GM12875 (cell line): ENCODE measurements around the gene SBNO1.

ENCODE experiments used
- H3K4me3 ChIP-seq: one replicate; pipeline ENCODE4 v1.5.1; 2011; ENCODE audit warnings: low read depth, low read length, control low read depth
- TF ChIP-seq, protein P1 (sequence below): IDR thresholded peaks from 2 replicates; pipeline ENCODE4 v1.5.1; 2011; ENCODE audit warnings: low read depth, mild to moderate bottlenecking, control low read depth, inconsistent platforms, low read length, moderate library complexity, borderline replicate concordance; ENCODE audit not compliant: insufficient read depth

The SBNO1 gene

DNA sequence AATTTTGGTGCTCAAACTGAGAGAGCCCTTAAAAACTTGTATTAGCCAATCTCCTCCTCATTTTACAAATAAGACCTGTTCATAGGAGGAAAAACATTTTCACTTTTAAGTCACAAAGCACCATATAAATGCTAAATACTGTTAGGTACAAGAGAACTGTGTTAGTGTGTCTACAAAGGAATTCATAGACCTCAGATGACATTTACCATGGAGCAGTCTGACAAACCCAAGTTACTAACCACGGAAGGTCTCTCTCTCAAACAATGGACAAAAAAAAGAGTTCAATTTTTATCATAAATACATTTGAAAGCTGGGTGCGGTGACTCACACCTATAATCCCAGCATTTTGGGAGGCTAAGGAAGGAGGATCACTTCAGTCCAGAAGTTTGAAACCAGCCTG, 10.0 kb downstream of the SBNO1 start:
- TF ChIP-seq, protein P1, sequence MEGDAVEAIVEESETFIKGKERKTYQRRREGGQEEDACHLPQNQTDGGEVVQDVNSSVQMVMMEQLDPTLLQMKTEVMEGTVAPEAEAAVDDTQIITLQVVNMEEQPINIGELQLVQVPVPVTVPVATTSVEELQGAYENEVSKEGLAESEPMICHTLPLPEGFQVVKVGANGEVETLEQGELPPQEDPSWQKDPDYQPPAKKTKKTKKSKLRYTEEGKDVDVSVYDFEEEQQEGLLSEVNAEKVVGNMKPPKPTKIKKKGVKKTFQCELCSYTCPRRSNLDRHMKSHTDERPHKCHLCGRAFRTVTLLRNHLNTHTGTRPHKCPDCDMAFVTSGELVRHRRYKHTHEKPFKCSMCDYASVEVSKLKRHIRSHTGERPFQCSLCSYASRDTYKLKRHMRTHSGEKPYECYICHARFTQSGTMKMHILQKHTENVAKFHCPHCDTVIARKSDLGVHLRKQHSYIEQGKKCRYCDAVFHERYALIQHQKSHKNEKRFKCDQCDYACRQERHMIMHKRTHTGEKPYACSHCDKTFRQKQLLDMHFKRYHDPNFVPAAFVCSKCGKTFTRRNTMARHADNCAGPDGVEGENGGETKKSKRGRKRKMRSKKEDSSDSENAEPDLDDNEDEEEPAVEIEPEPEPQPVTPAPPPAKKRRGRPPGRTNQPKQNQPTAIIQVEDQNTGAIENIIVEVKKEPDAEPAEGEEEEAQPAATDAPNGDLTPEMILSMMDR: no peak
- H3K4me3 ChIP-seq: no peak overlapping the region

DNA sequence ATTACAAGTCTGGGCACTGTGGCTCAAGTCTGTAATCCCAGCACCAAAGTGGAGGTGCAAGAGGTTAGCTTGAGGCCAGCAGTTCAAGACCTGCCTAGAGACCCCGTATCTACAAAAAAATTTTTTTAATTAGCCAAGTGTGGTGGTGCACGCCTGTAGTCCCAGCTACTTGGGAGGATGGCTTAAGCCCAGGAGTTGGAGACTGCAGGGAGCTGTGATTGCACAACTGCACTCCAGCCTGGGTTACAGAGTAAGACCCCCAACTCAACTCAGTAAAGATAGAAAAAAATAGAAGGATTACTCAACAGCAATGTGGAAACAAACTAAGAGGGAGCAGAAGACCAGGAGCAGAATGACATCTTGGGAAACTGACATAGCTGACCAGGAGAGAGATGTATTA, 13.3 kb downstream of the SBNO1 start:
- TF ChIP-seq, protein P1: no peak

DNA sequence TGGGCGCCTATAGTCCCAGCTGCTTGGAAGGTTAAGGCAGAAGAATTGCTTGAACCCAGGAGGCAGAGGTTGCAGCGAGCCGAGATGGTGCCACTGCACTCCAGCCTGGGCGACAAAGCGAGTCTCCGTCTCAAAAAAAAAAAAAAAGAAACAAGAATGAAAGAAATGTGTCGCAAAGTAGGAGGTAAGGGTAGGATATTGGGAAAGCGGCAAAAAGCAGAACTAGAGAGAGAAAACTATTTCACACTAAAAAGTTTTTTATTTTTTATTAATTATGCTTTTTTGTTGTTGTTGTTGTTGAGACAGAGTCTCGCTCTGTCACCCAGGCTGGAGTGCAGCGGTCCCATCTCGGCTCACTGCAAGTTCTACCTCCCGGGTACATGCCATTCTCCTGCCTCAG, 17.7 kb downstream of the SBNO1 start:
- TF ChIP-seq, protein P1: no peak
- H3K4me3 ChIP-seq: no peak overlapping the region

More for the DNA sequence above, 13.3 kb downstream of the SBNO1 start:
- no peak overlapping the region for H3K4me3 ChIP-seq

DNA sequence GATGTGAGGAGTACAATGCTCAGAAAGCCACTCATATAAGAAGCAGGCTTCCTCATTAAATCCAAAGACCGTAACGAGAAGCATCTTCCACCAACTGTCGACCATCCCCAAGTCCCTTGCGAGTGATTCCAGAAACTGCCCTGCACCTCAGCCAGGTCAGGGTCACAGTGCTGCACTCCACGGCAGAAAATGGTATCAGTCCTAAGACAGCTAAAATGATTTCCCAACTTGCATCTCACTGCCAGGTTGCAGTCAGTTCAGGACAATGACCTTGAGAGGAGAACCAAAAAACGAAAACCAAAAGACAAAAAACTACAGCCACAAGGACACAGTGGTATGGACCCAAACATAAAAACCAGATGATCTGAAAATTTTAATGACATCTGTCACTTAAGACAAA, 20.6 kb downstream of the SBNO1 start:
- no peak overlapping the region for H3K4me3 ChIP-seq

DNA sequence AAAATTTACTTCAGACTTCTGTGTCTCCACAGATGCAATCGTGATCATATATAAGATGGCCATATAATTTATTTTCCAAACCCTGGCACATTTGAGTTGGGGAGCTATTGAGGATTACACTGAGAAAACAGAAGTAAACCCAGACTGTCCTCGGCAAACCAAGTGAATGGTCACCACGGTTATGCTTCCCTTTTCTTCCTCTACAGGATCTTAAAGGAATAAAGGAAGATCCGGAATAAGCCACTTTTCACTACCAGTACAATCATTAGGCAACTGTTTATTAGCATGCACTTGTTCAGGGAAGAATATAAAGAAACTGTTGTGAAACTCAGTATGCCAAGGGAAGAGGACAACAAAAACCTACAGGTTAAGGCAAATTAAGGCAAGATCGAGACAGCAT, 27.6 kb downstream of the SBNO1 start:
- TF ChIP-seq, protein P1: no peak
- H3K4me3 ChIP-seq: no peak overlapping the region

More for the DNA sequence above, 20.6 kb downstream of the SBNO1 start:
- TF ChIP-seq, protein P1: no peak

DNA sequence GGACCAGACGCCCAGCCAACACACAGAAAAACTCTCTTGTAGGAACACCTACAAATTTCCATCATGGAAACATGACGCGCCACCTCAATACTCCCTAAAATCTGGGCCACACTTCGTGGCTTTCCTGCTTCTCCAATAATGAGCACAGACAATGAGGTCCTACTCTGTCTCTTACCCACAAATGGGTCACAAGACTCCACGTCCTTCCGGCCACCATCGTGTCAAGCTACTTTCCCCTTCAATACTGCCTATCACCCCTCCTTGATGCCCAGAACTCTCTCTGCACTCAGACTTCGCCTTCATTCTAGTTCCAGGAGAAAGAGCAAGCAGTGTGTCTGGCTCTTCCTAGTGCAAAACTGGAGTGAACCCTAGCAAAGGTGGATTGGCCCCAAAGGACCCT, 28.1 kb downstream of the SBNO1 start:
- no peak overlapping the region for H3K4me3 ChIP-seq
- TF ChIP-seq, protein P1: no peak

DNA sequence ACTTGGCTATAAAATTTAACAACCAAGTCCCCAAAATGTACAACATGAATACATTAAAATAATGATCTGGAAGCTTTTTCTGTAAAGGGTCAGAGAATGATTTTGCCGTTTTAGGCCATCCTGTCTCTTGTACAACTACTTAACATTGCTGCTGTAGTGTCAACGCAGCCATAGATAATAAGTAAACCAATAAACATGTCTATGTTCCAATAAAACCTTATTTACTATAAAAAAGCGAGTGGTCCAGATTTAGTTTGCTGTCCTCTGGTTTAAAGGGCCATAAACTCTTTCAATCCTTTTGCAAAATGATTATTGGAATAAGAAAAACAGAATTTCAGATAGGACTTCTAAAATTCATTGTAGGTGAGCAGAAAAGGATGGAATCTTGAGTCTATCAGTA, 29.2 kb downstream of the SBNO1 start:
- TF ChIP-seq, protein P1: no peak
- H3K4me3 ChIP-seq: no peak overlapping the region
